ENCODE data around the gene HOXA3.

- TF ChIP-seq USF2 (IDR thresholded peaks at IDR 0.05; ENCODE audit: borderline replicate concordance, low read depth, low read length), result no peak
- no peak for TF ChIP-seq CTCF (IDR thresholded peaks at IDR 0.05 in 2 of 3, conservative IDR thresholded peaks at IDR 0.05 in 1 of 3; ENCODE audit: control insufficient read depth in 2 of 3, extremely low read depth in 1 of 3, insufficient read depth in 1 of 3, low read depth in 3 of 3, low read length in 3 of 3)
- TF ChIP-seq HCFC1 (IDR thresholded peaks at IDR 0.05; ENCODE audit: low read length), result no peak
- TF ChIP-seq FOXK2 (IDR thresholded peaks at IDR 0.05), result no peak
- TF ChIP-seq RFX5 (IDR thresholded peaks at IDR 0.05; ENCODE audit: low read depth, low read length), result no peak
- no peak for TF ChIP-seq ATF2 (IDR thresholded peaks at IDR 0.05; ENCODE audit: low read length)
- no peak for TF ChIP-seq POLR2A (IDR thresholded peaks at IDR 0.05; ENCODE audit: low read depth, low read length)
- TF ChIP-seq EP300 (IDR thresholded peaks at IDR 0.05; ENCODE audit: borderline replicate concordance in 1 of 2, control insufficient read depth in 1 of 2, low read depth in 2 of 2, low read length in 2 of 2), result no peak
- TF ChIP-seq REST (IDR thresholded peaks at IDR 0.05; ENCODE audit: low read depth, low read length), result no peak
- no peak for TF ChIP-seq RAD51 (IDR thresholded peaks at IDR 0.05)
- TF ChIP-seq POLR2AphosphoS5 (IDR thresholded peaks at IDR 0.05; ENCODE audit: low read length), result no peak
- no peak for TF ChIP-seq JUNB (IDR thresholded peaks at IDR 0.05)
- no peak for TF ChIP-seq CBX5 (IDR thresholded peaks at IDR 0.05; ENCODE audit: low read depth)
These were observed 13.0 kb upstream of the HOXA3 start, which contains the start of gene HOXA9 for GRCh38 chr7:27165089-27165995.

All from GM12878 (cell line).